HepG2 (cell line): Measurements from ENCODE around the gene EED. TPM values are rescaled to one million over a fixed set of nuclear protein-coding genes. Genes with fewer than 3 reads are reported as not detected.

ENCODE experiments used
- EP300 ChIP-seq, 3 experiments: sonication (generic) in 1 of 3; formaldehyde crosslinking in 1 of 3; IDR thresholded peaks; 2 replicates each; pipeline versions ENCODE4 v1.5.1 to v1.6.1; 2011 to 2020; ENCODE audit warnings: low read depth in 2 of 3, low read length in 2 of 3, borderline replicate concordance in 1 of 3, improper control_type of control experiment in 1 of 3, mild to moderate bottlenecking in 1 of 3, missing genetic modification reagents in 1 of 3, moderate library complexity in 1 of 3
- ETV5 ChIP-seq: IDR thresholded peaks from 2 replicates; pipeline ENCODE4 v1.6.1; 2018; ENCODE audit warnings: missing biosample characterization, missing genetic modification reagents, inconsistent platforms, borderline replicate concordance
- HNF4A ChIP-seq: sonication (generic); formaldehyde crosslinking; IDR thresholded peaks from 2 replicates; pipeline ENCODE4 v1.4.0; 2020; ENCODE audit warnings: missing genetic modification reagents
- HOXA3 ChIP-seq: sonication (generic); formaldehyde crosslinking; IDR thresholded peaks from 2 replicates; pipeline ENCODE4 v1.5.0; 2020; ENCODE audit warnings: missing genetic modification reagents
- RARA ChIP-seq: IDR thresholded peaks from 2 replicates; pipeline ENCODE4 v1.6.1; 2016; ENCODE audit warnings: missing genetic modification reagents, missing compliant biosample characterization
- ZBTB7B ChIP-seq: sonication (generic); formaldehyde crosslinking; IDR thresholded peaks from 2 replicates; pipeline ENCODE4 v1.4.0; 2020; ENCODE audit warnings: missing genetic modification reagents
- ZNF232 ChIP-seq: sonication (generic); formaldehyde crosslinking; IDR thresholded peaks from 2 replicates; pipeline ENCODE4 v1.4.0; 2020; ENCODE audit warnings: missing genetic modification reagents, borderline replicate concordance
- ZNF451 ChIP-seq: sonication (generic); formaldehyde crosslinking; IDR thresholded peaks from 2 replicates; pipeline ENCODE4 v1.5.0; 2020; ENCODE audit warnings: mild to moderate bottlenecking, missing genetic modification reagents
- ZNF598 ChIP-seq: sonication (generic); formaldehyde crosslinking; IDR thresholded peaks from 2 replicates; pipeline ENCODE4 v1.5.1; 2020; ENCODE audit warnings: mild to moderate bottlenecking, missing genetic modification reagents, borderline replicate concordance
- ZNF775 ChIP-seq: sonication (generic); formaldehyde crosslinking; IDR thresholded peaks from 2 replicates; pipeline ENCODE4 v1.4.0; 2020; ENCODE audit warnings: missing genetic modification reagents, mild to moderate bottlenecking, moderate library complexity, borderline replicate concordance
- polyA plus RNA-seq, 8 experiments: library from polyadenylated mRNA; depleted of rRNA in 3 of 8; stranded (reverse) in 7 of 8; unstranded in 1 of 8; fragments of >200 nt; fragmentation: Illumina TruSeq in 4 of 8; extraction: Trizol in 4 of 8; gene quantifications; 2 replicates each; pipeline versions ENCODE4 v1.2.1 to v1.2.3, GENCODE V29; 2011 to 2016; ENCODE audit warnings: low read depth in 4 of 8, missing spikeins in 1 of 8, mixed read lengths in 1 of 8; ENCODE audit not compliant: insufficient read depth in 1 of 8
- total RNA-seq, 5 experiments: library from RNA; depleted of rRNA; stranded (reverse); fragments of >200 nt; fragmentation: Illumina TruSeq; extraction: Trizol; gene quantifications; 2 replicates each; pipeline ENCODE4 v1.2.3, GENCODE V29; 2016; ENCODE audit warnings: low read depth in 1 of 5
- TF ChIP-seq, protein P1 (sequence below): fragments of 450-650 bp; IDR thresholded peaks from 2 replicates; pipeline ENCODE4 v1.6.1; 2017; ENCODE audit warnings: mild to moderate bottlenecking
- TF ChIP-seq, protein P2 (sequence below): IDR thresholded peaks from 2 replicates; pipeline ENCODE4 v1.6.1; 2016; ENCODE audit warnings: low read depth, missing genetic modification reagents, missing compliant biosample characterization
- TF ChIP-seq, protein P3 (sequence below): sonication (generic); formaldehyde crosslinking; IDR thresholded peaks from 2 replicates; pipeline ENCODE4 v1.4.0; 2020; ENCODE audit warnings: missing genetic modification reagents, low read depth, mild to moderate bottlenecking, borderline replicate concordance

EED gene
- total and polyA plus RNA-seq, 2 of the 13 experiments (the other 11 are each of a cell fraction or from before 2014, with no cell fraction given): 11.0 to 28.4 TPM

DNA sequence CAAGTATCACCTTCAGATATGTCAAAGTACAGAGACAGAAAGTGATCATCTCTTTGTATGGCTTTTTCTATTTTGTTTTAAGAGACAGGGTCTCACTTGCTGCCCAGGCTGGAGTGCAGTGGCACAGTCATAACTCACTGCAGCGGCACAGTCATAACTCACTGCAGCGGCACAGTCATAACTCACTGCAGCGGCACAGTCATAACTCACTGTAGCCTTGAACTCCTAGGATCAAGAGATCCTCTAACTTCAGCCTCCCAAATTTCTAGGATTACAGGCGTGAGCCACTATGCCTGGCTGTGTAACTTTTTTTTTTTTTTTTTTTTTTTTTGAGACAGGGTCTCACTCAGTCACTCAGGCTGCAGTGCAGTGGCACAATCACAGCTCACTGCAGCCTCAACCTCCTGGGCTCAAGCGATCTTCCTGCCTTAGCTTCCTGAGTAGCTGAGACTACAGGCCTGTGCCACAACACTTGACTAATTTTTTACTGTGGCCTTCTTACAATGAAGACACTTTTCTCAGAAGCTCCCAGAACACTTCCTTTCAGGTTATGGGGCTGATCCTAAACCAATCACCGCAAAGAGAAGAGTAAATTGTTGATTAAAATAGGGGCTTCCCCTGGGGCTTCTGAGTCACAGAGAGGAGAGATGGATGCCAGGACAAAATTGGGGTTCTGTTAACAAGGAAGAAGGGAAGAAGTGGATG, 48.5 kb downstream of the EED start (continued):
- TF ChIP-seq, protein P1, sequence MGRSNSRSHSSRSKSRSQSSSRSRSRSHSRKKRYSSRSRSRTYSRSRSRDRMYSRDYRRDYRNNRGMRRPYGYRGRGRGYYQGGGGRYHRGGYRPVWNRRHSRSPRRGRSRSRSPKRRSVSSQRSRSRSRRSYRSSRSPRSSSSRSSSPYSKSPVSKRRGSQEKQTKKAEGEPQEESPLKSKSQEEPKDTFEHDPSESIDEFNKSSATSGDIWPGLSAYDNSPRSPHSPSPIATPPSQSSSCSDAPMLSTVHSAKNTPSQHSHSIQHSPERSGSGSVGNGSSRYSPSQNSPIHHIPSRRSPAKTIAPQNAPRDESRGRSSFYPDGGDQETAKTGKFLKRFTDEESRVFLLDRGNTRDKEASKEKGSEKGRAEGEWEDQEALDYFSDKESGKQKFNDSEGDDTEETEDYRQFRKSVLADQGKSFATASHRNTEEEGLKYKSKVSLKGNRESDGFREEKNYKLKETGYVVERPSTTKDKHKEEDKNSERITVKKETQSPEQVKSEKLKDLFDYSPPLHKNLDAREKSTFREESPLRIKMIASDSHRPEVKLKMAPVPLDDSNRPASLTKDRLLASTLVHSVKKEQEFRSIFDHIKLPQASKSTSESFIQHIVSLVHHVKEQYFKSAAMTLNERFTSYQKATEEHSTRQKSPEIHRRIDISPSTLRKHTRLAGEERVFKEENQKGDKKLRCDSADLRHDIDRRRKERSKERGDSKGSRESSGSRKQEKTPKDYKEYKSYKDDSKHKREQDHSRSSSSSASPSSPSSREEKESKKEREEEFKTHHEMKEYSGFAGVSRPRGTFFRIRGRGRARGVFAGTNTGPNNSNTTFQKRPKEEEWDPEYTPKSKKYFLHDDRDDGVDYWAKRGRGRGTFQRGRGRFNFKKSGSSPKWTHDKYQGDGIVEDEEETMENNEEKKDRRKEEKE: no peak
- TF ChIP-seq ZNF775 (CRISPR knock-in tag) (no peak), HOXA3 (CRISPR knock-in tag) (no peak), HNF4A (CRISPR knock-in tag) (no peak), EP300 (IDR thresholded peaks at IDR 0.05; ENCODE audit: low read depth in 2 of 2, low read length in 2 of 2) (no peak), EP300 (CRISPR knock-in tag; IDR thresholded peaks at IDR 0.05; ENCODE audit: borderline replicate concordance) (no peak), ETV5 (CRISPR knock-in tag) (no peak), ZNF451 (CRISPR knock-in tag) (no peak), ZNF232 (CRISPR knock-in tag) (no peak), ZNF598 (CRISPR knock-in tag) (no peak), RARA (CRISPR knock-in tag) (no peak), ZBTB7B (CRISPR knock-in tag) (no peak)
- TF ChIP-seq, protein P2, sequence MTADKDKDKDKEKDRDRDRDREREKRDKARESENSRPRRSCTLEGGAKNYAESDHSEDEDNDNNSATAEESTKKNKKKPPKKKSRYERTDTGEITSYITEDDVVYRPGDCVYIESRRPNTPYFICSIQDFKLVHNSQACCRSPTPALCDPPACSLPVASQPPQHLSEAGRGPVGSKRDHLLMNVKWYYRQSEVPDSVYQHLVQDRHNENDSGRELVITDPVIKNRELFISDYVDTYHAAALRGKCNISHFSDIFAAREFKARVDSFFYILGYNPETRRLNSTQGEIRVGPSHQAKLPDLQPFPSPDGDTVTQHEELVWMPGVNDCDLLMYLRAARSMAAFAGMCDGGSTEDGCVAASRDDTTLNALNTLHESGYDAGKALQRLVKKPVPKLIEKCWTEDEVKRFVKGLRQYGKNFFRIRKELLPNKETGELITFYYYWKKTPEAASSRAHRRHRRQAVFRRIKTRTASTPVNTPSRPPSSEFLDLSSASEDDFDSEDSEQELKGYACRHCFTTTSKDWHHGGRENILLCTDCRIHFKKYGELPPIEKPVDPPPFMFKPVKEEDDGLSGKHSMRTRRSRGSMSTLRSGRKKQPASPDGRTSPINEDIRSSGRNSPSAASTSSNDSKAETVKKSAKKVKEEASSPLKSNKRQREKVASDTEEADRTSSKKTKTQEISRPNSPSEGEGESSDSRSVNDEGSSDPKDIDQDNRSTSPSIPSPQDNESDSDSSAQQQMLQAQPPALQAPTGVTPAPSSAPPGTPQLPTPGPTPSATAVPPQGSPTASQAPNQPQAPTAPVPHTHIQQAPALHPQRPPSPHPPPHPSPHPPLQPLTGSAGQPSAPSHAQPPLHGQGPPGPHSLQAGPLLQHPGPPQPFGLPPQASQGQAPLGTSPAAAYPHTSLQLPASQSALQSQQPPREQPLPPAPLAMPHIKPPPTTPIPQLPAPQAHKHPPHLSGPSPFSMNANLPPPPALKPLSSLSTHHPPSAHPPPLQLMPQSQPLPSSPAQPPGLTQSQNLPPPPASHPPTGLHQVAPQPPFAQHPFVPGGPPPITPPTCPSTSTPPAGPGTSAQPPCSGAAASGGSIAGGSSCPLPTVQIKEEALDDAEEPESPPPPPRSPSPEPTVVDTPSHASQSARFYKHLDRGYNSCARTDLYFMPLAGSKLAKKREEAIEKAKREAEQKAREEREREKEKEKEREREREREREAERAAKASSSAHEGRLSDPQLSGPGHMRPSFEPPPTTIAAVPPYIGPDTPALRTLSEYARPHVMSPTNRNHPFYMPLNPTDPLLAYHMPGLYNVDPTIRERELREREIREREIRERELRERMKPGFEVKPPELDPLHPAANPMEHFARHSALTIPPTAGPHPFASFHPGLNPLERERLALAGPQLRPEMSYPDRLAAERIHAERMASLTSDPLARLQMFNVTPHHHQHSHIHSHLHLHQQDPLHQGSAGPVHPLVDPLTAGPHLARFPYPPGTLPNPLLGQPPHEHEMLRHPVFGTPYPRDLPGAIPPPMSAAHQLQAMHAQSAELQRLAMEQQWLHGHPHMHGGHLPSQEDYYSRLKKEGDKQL: no peak
- TF ChIP-seq, protein P3, sequence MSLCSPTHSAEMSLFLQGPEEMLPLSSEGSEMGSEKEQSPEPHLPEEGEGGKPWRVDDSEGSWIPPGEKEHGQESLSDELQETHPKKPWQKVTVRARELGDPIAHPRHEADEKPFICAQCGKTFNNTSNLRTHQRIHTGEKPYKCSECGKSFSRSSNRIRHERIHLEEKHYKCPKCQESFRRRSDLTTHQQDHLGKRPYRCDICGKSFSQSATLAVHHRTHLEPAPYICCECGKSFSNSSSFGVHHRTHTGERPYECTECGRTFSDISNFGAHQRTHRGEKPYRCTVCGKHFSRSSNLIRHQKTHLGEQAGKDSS (CRISPR knock-in tag): no peak
